Activated CD4-positive, alpha-beta T cell treated with anti-CD3 and anti-CD28 coated beads, Interleukin-2, amount 50 U/mL, for 1 hour (primary cell): Measurements from ENCODE around the gene ESRRG.
"Not testable (repeated sequence)": the region's sequence is repeated elsewhere in the genome, so short reads cannot be mapped to it uniquely, and the experiment has no call there.

ENCODE experiments used
- DNase-seq: peaks from one replicate; pipeline ENCODE4 v3.0.0-alpha.2; 2020

ESRRG gene

DNA sequence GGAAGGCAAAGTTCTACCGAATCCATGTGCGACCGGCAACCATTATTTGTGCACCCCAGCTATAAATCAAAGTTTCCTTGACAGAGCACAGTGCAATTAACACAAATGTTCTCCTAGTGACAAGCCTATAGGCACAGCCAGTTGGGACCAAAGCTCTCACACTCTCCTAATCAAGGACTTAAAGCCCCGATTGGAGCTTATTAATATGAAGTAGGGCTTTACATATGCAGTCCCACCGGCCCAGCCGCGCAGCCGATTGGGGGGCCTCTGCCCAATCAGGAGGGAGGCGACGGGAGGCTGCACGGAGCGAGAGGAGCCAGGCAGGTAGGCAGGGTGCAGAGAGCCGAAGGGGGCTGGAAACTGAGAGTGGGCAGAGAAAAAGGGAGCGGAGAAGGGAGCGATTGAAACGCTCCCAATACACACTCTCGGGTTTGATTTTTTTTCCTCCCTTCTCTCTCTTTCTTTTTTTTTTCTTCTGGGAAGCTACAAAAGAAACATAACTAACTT is at the start of gene ESRRG:
ESRRG (minus strand) TSS at position 156 of the 507 bp plus-strand sequence; CDS start at position 26, 130 bp downstream.
- DNase-seq = no peak

DNA sequence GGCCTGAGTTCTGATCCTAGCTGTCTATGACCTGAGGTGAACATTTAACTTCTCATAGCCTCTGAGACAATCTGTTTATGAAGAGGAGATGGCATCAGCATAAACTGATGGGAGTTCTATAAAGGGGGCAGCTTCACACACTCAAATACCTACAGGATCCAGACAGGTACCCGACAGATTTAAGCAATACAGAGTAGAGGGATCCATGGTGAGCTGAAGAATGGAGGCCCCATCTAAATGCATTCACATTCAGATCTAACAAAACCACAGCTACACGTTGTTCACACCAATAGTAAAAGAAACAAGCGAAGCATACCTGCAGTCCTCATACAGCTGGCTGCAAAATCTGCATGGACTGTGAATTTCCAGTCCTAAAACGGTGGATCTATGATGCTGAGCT is 48.7 kb upstream of the ESRRG start:
- DNase-seq = no peak

DNA sequence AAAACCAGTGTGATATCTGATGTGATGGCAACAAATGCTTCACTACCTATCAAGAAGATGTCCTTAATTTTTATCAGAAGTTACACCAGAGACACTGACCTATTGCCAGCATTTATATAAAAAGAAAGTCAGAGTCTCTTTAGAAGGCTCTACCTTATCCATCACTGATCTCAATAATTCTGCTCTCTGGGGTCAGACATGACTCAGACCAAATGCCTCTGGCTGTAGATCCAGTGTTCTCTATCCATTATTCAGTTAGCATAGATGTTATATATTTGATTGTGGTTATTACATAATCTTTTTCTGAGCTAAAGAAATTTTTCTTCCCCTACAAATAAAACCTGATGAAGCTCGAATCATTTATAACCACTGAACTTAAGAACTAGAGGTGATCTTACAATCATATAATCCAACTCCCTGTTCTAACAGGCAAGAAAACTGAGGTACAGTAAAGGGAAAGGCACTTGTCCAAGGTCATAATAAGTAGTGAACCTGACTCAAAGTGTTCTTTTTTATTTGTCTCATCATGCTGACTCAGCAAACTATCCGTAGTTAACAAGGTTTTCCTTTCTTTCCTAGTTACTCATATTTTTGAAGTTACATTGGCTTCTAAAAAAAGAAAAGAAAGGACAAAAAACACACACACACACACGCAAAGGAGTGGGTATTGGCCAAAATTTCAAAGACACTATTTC is 43.6 kb upstream of the ESRRG start:
- DNase-seq = no peak

DNA sequence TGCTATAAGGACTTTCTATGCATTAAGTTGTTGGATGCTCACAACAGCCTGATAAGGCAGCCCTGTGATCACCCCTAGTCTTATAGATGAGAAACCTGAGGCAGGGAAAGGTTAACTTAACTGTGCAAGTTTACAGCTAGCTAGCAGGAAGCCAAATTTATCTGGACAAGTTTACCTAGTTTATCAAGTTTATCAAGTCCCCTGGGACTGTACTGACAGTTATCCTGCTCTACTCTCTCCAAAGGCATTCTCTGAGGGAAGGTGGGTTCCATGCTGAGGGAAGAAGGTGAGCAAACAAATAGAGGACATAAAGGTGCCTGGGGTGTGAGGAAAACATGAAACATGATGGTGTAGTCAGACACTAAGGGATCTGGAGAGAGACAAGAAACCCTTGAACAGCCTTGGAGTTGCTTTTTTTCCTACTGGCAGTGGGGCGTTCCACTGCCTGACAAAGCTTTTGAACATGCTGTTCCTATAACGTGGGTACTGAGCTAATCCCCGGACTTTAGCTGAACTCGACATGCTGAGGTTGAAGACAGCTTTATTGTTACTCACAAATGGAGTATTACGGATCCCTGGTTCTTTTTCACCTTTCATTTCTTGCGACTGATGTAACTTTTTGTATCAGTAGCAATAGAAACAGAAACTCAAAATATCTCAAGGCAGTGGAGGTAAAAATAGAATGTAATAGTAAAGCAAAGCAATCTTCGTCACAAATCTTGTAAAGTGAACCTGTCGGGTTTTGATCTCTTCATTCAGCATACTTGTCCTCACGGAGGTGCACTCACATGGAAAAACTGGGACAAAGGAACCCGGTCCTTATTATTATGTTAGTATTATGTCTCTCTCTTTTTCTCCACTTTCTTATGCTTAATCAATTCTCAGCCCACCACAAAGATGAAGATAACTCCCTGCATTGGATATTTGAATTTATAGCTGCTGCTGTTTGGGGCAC is 42.4 kb upstream of the ESRRG start:
- no peak for DNase-seq

DNA sequence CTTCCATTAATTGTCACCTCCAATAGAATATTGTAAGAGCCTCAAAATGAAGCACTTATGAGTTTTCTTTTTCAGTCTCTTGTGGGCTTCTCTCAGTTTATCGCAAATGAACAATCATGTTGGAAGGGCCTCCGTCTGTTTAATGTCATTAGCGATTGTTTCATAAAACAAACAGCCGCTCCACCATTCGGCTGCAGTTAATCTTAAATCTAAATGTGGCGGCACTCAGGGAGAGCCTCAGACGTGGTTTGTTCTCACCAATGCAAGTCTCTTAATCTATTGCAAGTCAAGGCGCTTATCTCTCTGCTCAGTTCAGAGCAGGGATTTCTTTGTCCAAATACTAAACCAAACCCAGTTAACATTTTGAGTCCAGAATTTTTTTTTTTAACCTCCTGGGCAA is 34.9 kb upstream of the ESRRG start:
- no peak for DNase-seq

DNA sequence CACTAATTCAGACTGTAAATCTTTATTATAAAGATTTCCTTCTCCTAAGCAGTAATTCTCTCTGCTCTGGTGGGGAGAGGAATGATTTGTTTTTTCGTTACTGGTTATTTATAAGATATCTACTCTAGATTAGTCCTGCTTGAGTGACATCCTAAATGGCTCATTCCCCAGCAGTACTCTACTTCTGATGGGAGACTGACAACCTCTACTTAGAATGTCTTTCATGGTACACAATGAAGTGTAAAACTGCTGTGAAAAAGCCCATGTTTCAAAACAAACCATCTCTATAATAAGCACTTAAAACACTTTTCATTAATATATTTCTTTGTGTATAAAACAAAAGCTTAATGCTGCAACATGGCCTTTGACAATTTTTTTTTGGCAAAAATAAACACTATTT is 33.9 kb upstream of the ESRRG start:
- no peak for DNase-seq

DNA sequence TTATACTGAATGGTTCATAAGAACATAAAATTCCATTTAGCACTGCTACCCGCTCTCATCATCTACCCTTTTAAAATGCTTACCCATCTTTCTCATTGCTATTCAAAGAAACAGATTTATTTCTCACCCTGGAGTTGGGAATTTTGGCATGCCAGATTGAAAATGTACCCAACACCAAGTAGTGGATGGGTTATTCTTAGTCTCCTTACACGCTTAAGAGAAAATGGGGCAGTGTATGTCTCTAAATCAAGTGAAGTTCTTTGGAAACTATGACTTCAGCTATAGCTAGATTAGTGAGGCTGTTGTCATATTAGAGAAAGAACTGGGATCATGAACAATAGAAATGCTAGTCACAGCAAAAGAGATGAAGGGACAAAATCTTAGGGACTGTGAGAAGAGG is 27.7 kb upstream of the ESRRG start:
- no peak for DNase-seq

DNA sequence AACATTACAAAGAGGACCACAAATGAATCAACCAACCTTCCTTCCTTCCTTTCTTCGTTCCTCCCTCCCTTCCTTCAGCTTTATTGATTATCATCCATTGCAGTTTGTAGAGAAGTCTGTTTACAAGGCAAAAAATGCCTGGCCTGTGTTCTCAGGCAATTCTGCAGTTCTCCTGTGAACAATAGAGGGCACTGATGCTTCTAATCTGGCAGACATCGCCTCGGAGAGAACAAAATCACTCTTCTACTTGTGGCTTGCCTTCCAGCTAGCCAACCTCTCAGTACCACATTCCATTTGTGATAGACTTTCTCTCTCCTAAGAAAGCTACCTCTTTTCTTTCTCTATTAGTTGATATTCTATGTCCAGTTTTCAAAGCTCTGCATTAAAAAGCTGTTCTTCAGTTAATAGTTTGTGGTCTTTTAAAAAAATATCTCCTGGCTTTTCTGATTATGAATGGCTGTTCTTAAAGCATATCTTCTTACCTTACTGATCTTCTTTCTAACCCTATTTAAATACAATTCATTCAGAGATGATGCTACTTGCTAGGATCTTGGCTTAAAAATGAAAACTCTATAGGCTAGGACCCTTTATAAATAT is 26.9 kb upstream of the ESRRG start:
- no peak for DNase-seq

DNA sequence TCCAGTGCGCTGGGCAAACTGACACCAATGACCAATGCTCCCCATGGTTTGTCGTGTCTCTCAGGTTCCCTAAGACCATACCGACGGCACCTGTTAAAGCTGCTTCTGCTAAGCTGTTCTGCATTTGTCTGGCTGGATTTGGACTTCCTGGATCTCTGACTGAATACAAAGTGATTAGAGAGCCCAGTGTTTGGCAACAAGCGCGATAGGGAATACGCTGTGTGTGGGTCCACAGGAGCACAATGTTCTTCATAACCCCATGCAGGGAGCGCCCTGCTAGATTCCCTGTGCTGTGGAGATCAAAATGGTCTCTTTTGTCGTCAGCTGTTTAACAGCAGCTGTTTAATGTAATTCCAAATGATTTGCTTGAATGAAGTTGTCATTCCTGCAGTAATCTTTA is 26.0 kb upstream of the ESRRG start:
- no peak for DNase-seq

DNA sequence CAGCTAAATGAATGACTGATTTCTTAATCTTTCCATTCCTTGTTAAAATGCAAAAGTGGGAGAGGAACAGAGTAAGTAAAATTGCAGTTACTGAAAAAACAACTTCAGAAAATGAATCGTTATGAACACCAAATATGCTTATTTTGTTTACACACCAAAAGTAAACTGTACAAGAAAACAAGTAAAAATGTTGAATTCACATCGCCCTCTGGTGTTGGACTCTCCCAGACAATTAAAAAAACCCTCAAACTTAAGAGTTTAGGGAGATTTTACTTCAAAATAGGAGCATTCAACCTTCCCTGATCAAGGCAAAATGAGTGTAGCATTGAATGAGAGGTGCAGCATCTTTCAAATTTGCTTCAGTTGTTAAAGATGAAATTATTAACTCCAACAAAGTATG is 19.4 kb upstream of the ESRRG start:
- DNase-seq = no peak

DNA sequence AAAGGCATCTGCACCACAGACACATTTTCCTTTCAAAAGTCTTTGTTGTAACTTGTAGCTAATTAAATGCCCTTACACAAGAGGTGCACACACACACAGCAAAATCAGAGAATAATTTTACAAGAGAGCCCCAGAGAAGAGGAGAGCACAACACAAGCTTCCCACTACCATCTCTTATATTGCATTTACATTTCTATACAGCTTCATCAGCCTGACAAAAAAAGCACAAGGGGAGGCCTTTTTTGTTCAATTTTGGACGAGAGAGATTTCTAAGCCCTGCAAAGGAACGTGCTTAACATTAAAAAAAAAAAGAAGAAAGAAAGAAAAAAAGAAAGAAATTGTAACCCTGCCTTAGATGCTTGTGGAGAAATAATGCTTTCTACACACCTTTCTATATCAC is 17.1 kb upstream of the ESRRG start:
- DNase-seq = no peak

DNA sequence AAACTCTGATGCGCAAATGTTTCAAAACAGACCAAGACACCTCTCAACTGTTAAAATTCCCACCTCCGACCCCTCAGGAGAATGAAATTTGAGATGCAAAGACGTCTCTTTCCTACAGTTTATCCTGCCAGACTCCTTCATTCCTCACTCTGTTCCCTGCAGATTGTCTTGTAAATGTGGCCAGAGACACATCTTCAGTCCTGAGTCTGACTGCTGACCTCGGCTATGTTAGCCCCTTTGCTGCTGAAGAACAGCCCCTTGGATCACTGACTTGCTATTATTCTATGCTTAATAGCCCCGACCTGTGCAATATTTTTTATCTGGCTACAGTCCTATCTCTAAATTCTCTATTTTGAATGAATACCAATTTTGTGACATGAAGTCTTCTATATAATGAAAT is 16.6 kb upstream of the ESRRG start:
- no peak for DNase-seq

DNA sequence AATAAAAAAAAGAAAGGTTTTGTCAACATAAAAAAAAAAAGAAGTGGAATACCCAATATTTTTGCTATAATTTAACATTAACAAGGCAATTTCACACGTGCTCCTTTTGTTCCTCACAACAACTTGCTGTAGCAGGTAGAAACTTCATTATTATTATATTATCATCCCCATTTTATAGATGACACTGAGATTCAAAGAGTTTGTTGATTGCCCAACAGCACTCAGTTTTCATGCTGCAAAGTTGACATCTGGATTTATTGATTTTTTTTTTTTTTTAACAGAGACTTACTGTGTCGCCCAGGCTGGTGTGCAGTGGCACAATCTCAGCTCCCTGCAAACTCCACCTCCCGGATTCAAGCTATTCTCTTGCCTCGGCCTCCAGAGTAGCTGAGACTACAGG is 8.9 kb upstream of the ESRRG start:
- no peak for DNase-seq

DNA sequence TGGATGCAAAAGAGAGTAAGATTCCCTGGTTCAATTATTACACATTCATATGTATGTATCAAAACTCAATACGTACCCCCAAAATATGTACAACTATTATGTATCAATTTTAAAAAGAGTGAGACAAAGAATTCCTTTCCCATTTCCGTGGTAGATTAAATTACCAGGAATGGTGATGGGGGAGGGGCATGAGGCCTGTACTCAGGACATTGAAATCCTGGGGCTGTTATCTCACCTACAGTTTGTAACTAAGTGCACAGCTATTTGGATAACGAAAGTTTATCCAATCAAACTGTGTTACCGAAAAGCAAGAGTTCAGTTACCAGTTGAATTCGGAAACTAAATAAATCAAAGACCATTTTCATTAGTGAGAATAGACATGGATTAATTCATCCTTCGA is 8.3 kb upstream of the ESRRG start:
- DNase-seq = no peak

DNA sequence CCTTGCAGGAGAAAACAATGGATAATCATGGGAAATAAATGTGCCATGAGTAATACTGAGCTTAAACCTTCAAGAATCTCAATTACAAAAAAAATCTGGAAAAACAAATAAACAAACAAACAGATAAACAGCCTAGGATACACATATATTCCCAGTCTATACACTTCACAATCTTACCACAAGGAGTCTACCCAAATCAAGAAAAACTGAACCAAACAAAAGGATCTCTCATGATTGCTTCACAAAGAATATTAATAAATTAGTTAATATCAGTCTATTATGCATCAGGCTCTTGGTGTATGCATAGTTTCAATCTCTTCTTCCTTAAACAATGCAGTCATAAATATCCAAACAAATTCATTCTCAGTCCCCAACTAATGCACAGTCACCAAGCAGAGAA is 3.2 kb upstream of the ESRRG start:
- DNase-seq = no peak

DNA sequence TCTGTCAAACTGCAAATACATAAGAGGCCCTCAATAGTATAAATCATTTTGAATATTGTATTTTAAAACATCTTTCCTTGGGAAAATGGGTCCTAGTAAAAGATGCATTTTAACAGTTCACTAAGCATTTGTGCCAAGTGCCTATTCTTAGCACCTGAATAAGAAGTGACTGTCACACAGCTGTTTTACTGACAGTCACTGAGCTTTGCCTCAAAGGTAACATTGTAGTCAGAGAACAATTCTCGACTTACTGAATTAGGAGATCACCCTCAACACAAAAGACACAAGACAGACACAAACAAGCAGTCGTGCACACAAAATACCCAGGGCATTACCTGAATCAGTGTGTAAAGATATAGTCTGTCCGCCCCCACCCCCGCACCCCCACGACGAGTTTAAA is 408 bp downstream of the ESRRG start:
- no peak for DNase-seq

DNA sequence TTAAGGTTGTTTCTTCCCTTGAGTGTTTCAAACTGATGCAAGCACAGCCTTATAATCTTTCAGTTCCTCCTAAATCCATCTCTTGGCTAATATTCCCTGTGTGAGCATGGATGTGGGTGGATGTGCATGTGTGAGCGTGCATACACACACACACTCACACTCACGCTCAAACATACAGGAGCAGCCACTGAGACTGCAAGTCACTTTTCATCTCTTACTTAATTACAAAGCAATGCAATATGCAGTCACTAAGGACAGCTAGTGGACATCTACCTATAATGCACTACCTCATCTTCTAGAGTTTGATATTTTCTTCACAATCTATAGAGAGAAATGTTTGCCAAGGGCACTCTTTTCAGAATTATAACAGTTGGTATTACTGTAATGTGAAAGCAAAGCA is 1.4 kb downstream of the ESRRG start:
- no peak for DNase-seq

DNA sequence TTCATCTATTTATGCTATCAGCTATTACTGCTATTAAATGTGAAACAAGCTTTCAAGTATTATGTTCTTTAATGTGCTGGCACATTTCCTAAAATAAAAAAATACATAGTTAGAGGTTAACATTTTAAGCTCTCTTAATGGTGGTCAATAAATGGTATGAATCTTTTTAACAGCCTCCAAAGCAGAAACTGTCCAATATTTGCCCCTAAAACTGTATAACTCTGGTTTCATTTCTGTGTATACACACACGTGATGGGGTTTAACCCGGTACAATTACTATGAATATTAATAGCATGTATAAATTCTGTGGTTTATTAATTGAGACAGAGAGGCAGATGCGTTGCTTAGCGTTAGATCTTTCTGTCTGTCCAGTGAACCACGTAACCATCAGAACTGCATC is 2.2 kb downstream of the ESRRG start:
- DNase-seq = no peak

DNA sequence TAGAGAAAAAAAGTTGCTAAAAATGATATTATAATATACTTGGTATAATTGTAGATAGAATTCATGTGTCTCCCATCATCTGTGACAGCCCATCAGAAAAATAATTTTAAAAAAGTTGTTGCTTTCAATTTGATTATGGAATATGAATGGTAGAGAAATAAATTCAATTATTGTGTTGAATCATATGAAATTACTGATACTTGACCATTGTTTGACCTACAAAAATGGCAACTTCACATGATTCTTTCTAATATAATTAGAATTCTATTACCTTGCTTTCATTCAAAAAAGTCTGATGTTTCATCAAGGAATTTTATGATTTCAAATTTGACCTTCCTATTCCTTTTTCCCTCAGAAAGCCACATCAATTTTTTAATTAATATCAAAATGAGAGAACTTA is 11.5 kb downstream of the ESRRG start:
- no peak for DNase-seq

DNA sequence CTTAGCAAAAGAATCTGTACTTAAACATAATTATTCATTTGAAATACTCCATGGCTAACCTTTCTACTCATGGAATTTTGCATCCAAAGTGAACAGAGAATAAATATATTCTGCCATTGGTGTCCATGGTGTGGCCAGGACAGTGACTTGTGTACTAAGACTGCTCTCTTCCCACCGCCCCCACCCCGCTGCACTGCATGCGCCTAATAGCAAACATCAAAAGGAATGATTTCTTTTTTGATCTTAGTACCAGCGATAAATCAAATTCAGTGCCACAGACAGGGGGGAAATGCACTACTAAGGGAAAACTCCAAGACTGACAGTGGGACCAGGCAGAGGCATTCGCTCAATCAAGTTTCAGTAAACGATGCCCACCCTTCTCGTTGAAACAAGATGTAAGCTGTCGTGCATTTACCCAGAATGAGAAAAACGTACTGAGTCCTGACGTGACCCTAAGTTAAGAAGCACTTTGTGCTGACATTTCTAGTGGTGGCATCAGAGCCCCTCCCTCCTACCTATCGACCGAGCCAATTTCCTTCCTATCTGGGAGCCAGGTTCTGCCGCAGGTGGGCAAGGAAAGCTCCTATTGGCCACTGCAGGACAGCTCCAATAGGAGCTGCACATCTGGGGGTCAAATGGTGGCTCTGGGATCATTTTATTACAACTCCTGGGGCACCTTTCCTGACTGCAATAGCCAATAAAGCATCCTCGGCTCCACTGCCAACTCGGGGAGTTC is 12.5 kb downstream of the ESRRG start:
- no peak for DNase-seq

DNA sequence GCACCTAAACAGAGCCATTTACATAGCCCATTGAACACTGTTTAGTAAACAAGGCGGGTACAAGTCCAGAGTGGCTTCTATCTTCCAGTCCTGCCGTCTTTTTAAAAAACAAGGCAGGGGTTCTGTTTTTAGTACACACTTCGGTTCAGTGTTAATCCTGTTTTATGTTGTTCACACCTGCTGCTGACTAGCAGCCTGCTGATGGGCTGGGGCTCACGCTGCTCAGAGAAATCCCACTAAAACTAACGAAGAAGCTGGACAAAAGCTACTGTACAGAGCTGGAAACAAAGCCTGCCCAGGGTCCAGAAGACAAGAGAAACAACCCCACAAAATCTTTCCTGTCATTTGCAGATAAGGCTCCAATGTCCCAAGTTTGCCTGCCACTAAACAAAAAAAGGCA is 13.2 kb downstream of the ESRRG start:
- no peak for DNase-seq

DNA sequence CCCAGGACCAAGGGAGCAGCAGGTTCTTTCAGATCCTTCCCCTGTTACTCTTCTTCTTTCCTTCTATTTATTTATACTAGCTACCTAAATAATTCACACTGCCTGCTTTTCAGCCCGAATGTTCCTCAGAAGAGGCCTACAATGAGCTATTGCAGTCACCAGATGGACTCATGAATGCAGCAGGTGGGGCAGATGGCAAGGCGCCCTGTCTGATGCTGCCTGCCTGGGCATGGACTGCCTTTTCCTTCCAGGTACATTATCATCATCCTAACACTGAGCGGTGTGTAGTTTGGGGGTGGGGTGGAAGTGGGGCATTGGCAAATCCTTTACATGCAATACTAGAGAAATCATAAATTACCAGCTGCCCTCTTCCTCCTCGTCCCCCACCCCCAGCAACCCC is 17.6 kb downstream of the ESRRG start:
- DNase-seq = no peak

DNA sequence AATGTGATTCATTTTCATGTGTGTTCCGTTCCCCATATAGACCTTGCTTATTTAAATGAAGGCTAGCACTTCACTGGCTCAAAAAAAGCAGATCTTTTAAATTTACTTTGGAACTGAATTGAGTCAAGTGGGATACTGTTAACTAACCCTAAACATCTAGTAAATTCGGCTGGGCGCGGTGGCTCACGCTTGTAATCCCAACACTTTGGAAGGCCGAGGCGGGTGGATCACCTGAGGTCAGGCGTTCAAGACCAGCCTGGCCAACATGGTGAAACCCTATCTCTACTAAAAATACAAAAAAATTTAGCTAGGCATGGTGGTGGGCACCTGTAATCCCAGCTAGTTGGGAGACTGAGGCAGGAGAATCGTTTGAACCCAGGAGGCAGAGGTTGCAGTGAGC is 19.2 kb downstream of the ESRRG start:
- DNase-seq = not testable (repeated sequence)
